Natural killer cell (primary cell): Measurements from ENCODE around the gene DGKZ. TPM values are rescaled to one million over a fixed set of nuclear protein-coding genes. Genes with fewer than 3 reads are reported as not detected.

Experiments
- ATAC-seq, 3 donors: fragments of 150-1000 bp in 2 of 3; fragments of 200-7000 bp in 1 of 3; cut with Tn5 transposase; 1 replicate in 1 of 3; 2 replicates in 2 of 3; pipeline ENCODE4 v1.10.0; 2021; ENCODE audit warnings: mild to moderate bottlenecking in 2 of 3, moderate library complexity in 2 of 3
- DNase-seq, 2 donors: peaks; one replicate each; pipeline versions ENCODE4 v3.0.0 to v3.0.0-alpha.2; 2013 to 2021; ENCODE audit warnings: mixed read lengths in 1 of 2
- H3K27ac ChIP-seq: one replicate; pipeline ENCODE4 v1.5.1; 2013; ENCODE audit warnings: mild to moderate bottlenecking, low read length
- H3K27me3 ChIP-seq: one replicate; pipeline ENCODE4 v1.6.1; 2013; ENCODE audit warnings: low read length; ENCODE audit not compliant: control insufficient read depth, insufficient read depth
- H3K36me3 ChIP-seq: one replicate; pipeline ENCODE4 v1.6.1; 2013; ENCODE audit warnings: low read length; ENCODE audit not compliant: control insufficient read depth, insufficient read depth
- H3K4me1 ChIP-seq: one replicate; pipeline ENCODE4 v1.6.1; 2013; ENCODE audit warnings: low read length; ENCODE audit not compliant: control insufficient read depth, insufficient read depth
- H3K4me3 ChIP-seq: one replicate; pipeline ENCODE4 v1.5.1; 2013; ENCODE audit warnings: low read length
- H3K9me3 ChIP-seq: one replicate; pipeline ENCODE4 v1.6.1; 2013; ENCODE audit warnings: low read length; ENCODE audit not compliant: control insufficient read depth, insufficient read depth
- H3K27ac Mint-ChIP-seq, 2 donors: one replicate each; pipeline ENCODE4 v1.8.0; 2022; ENCODE audit warnings: mild to moderate bottlenecking in 2 of 2, mixed read lengths in 2 of 2, moderate library complexity in 1 of 2
- H3K27me3 Mint-ChIP-seq, 2 donors: one replicate each; pipeline ENCODE4 v1.8.0; 2022; ENCODE audit warnings: low read depth in 2 of 2, mixed read lengths in 2 of 2
- H3K36me3 Mint-ChIP-seq: one replicate; pipeline ENCODE4 v1.8.0; 2022; ENCODE audit warnings: mixed read lengths
- H3K4me1 Mint-ChIP-seq, 2 donors: one replicate each; pipeline ENCODE4 v1.8.0; 2022; ENCODE audit warnings: mixed read lengths in 2 of 2
- H3K4me3 Mint-ChIP-seq: one replicate; pipeline ENCODE4 v1.8.0; 2022; ENCODE audit warnings: mild to moderate bottlenecking, moderate library complexity, mixed read lengths
- H3K9me3 Mint-ChIP-seq, 2 donors: one replicate each; pipeline ENCODE4 v1.8.0; 2022; ENCODE audit warnings: mixed read lengths in 2 of 2
- CTCF ChIP-seq: fragments of 200-600 bp; IDR thresholded peaks from one replicate; pipeline ENCODE4 v1.8.0; 2022; ENCODE audit warnings: antibody characterized with exemption
- WGBS: methylation state at CpG from one replicate; pipeline ENCODE4 v1.1.7; 2013; ENCODE audit warnings: missing lambda C conversion rate; ENCODE audit not compliant: insufficient coverage; 5-methylcytosine and 5-hydroxymethylcytosine counted together
- intact Hi-C: fragments of 100-400 bp; cut with micrococcal nuclease; formaldehyde crosslinking; loops from one replicate; pipeline ENCODE4 v1.14.2; 2022
- total RNA-seq, 4 donors: library from RNA; stranded (reverse); fragments of 120-200 nt in 1 of 4; gene quantifications; one replicate each; pipeline versions ENCODE4 v1.2.3 to v1.2.4, GENCODE V29; 2013 to 2022

The DGKZ gene
- total RNA-seq, 3 donors from 2014 or later (not counting 1 experiment from before 2014, with no cell fraction given), result 307 to 377 (median 350) TPM

GRCh38 chr11:46350695-46351094 lies 3.4 kb downstream of the DGKZ start:
- Histone ChIP-seq H3K9me3 (no peaks in the 10 kb centered on the region), H3K36me3 (peaks cover 23% of the 10 kb centered on the region), H3K4me1 (peaks cover 88% of the 10 kb centered on the region), H3K27me3 (no peaks in the 10 kb centered on the region), H3K4me3 (no peak overlapping the region), H3K27ac (peak overlapping the region; percentile 41)
- TF ChIP-seq CTCF, result no peak
- Mint-ChIP-seq H3K9me3 (no peaks in the 10 kb centered on the region), H3K4me3 (peak overlapping the region; percentile 78), H3K27me3 (no peaks in the 10 kb centered on the region), H3K4me1 (peaks cover 73 to 82% of the 10 kb centered on the region in 2 donors), H3K36me3 (no peaks in the 10 kb centered on the region), H3K27ac (peak overlapping the region; percentile 84 to 87)
- intact Hi-C loops, result no loop called here
- no peak for DNase-seq
- ATAC-seq, result no peak
- 78% methylated on average over 2 of the region's 3 CpGs for WGBS

GRCh38 chr11:46351148-46351547 lies 3.9 kb downstream of the DGKZ start:
- H3K27ac Mint-ChIP-seq, result peak overlapping the region; percentile 84 to 87
- H3K36me3 Mint-ChIP-seq, result no peaks in the 10 kb centered on the region
- no peak overlapping the region for H3K4me3 ChIP-seq

GRCh38 chr11:46351606-46352005 lies 4.3 kb downstream of the DGKZ start:
- DNase-seq (no peak), ATAC-seq (no peak)
- Mint-ChIP-seq H3K27me3 (no peaks in the 10 kb centered on the region), H3K36me3 (no peaks in the 10 kb centered on the region), H3K27ac (peak overlapping the region; percentile 84 to 87), H3K9me3 (no peaks in the 10 kb centered on the region), H3K4me1 (peaks cover 73 to 82% of the 10 kb centered on the region in 2 donors), H3K4me3 (peak overlapping the region; percentile 78)
- H3K27ac ChIP-seq, result peak overlapping the region; percentile 41
- H3K4me3 ChIP-seq, result no peak overlapping the region
- 64% methylated on average over 5 of the region's 5 CpGs for WGBS
- intact Hi-C loops, result loop anchor here (1.0 kb wide), 1 partner anchor 16 kb away; no protein-coding TSS in a partner anchor
- H3K36me3 ChIP-seq, result peaks cover 31% of the 10 kb centered on the region
- no peak for TF ChIP-seq CTCF
- H3K9me3 ChIP-seq, result no peaks in the 10 kb centered on the region
- H3K27me3 ChIP-seq, result no peaks in the 10 kb centered on the region
- H3K4me1 ChIP-seq, result peaks cover 88% of the 10 kb centered on the region

More at GRCh38 chr11:46351148-46351547, 3.9 kb downstream of the DGKZ start:
- H3K27me3 ChIP-seq, result no peaks in the 10 kb centered on the region
- H3K9me3 Mint-ChIP-seq, result no peaks in the 10 kb centered on the region
- no peak for TF ChIP-seq CTCF
- 74% methylated on average over 8 of the region's 8 CpGs for WGBS
- ATAC-seq (no peak), DNase-seq (no peak)
- H3K27me3 Mint-ChIP-seq, result no peaks in the 10 kb centered on the region
- peaks cover 88% of the 10 kb centered on the region for H3K4me1 ChIP-seq
- intact Hi-C loops, result no loop called here
- H3K27ac ChIP-seq, result peak overlapping the region; percentile 41
- peaks cover 26% of the 10 kb centered on the region for H3K36me3 ChIP-seq
- peaks cover 73 to 82% of the 10 kb centered on the region in 2 donors for H3K4me1 Mint-ChIP-seq
- H3K9me3 ChIP-seq, result no peaks in the 10 kb centered on the region
- H3K4me3 Mint-ChIP-seq, result peak overlapping the region; percentile 78
